Measurements from ENCODE around the gene ATP1A2.

ATP1A2 gene

GRCh38 chr1:160162931-160163330 lies 47.4 kb downstream of the ATP1A2 start (continued):
- TF ChIP-seq ZNF350 (tag by site-specific recombination; IDR thresholded peaks at IDR 0.05) (no peak), TRIM28 (IDR thresholded peaks at IDR 0.05; ENCODE audit: borderline replicate concordance, low read length) (no peak), RBAK (tag by site-specific recombination; IDR thresholded peaks at IDR 0.05) (no peak), ZSCAN23 (tag by site-specific recombination; IDR thresholded peaks at IDR 0.05) (no peak), ZIC2 (tag by site-specific recombination; IDR thresholded peaks at IDR 0.05) (no peak), ZNF580 (tag by site-specific recombination; IDR thresholded peaks at IDR 0.05) (no peak), SCRT1 (tag by site-specific recombination; IDR thresholded peaks at IDR 0.05; ENCODE audit: borderline replicate concordance) (no peak), ZNF776 (tag by site-specific recombination; IDR thresholded peaks at IDR 0.05; ENCODE audit: borderline replicate concordance) (no peak)

DNA sequence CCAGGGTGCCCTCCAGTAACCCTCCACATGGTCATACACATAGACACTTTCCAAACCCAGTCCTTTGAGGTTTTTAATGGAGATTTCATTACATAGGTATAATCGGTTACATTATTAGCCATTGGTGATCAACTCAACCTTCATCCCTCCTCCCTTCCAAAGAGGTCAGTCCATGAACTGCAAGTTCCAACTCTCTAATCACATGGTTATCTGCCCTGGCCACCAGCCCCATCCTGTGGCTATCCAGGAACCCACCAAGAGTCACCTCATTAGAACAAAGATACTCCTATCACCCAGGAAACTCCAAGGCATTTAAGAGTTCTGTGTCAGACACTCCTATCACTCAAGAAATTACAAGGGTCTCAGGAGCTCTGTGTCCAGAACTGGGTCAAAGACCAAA lies 48.1 kb downstream of the ATP1A2 start:
- TF ChIP-seq ZNF555 (tag by site-specific recombination; conservative IDR thresholded peaks at IDR 0.05): no peak
- TF ChIP-seq ZEB2 (tag by site-specific recombination; IDR thresholded peaks at IDR 0.05): no peak
- TF ChIP-seq ZNF501 (tag by site-specific recombination; IDR thresholded peaks at IDR 0.05): no peak
- TF ChIP-seq TSHZ1 (tag by site-specific recombination; IDR thresholded peaks at IDR 0.05; ENCODE audit: borderline replicate concordance): no peak
- TF ChIP-seq, protein P1, sequence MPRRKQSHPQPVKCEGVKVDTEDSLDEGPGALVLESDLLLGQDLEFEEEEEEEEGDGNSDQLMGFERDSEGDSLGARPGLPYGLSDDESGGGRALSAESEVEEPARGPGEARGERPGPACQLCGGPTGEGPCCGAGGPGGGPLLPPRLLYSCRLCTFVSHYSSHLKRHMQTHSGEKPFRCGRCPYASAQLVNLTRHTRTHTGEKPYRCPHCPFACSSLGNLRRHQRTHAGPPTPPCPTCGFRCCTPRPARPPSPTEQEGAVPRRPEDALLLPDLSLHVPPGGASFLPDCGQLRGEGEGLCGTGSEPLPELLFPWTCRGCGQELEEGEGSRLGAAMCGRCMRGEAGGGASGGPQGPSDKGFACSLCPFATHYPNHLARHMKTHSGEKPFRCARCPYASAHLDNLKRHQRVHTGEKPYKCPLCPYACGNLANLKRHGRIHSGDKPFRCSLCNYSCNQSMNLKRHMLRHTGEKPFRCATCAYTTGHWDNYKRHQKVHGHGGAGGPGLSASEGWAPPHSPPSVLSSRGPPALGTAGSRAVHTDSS (tag by site-specific recombination; IDR thresholded peaks at IDR 0.05): no peak
- no peak for TF ChIP-seq HOXC10 (CRISPR knock-in tag; IDR thresholded peaks at IDR 0.05)
- TF ChIP-seq, protein P2, sequence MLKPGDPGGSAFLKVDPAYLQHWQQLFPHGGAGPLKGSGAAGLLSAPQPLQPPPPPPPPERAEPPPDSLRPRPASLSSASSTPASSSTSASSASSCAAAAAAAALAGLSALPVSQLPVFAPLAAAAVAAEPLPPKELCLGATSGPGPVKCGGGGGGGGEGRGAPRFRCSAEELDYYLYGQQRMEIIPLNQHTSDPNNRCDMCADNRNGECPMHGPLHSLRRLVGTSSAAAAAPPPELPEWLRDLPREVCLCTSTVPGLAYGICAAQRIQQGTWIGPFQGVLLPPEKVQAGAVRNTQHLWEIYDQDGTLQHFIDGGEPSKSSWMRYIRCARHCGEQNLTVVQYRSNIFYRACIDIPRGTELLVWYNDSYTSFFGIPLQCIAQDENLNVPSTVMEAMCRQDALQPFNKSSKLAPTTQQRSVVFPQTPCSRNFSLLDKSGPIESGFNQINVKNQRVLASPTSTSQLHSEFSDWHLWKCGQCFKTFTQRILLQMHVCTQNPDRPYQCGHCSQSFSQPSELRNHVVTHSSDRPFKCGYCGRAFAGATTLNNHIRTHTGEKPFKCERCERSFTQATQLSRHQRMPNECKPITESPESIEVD (tag by site-specific recombination; IDR thresholded peaks at IDR 0.05): no peak
- no peak for TF ChIP-seq KLF17 (tag by site-specific recombination; IDR thresholded peaks at IDR 0.05)
- TF ChIP-seq ZBTB17 (tag by site-specific recombination; IDR thresholded peaks at IDR 0.05): no peak
- no peak for TF ChIP-seq ZNF433 (tag by site-specific recombination; IDR thresholded peaks at IDR 0.05; ENCODE audit: low read depth)
- no peak for TF ChIP-seq ZNF175 (tag by site-specific recombination; IDR thresholded peaks at IDR 0.05)
- TF ChIP-seq ZNF473 (tag by site-specific recombination; IDR thresholded peaks at IDR 0.05): no peak
- no peak for TF ChIP-seq ZNF830 (tag by site-specific recombination; IDR thresholded peaks at IDR 0.05; ENCODE audit: low read depth)
- no peak overlapping the region for H3K27ac ChIP-seq (ENCODE audit: extremely low read depth, low read depth, low read length)
- CTCF ChIA-PET: interaction anchor here (0.9 to 2.2 kb wide), 4 partner anchors 9 to 88 kb away, joined by 3 to 12 read pairs (median 6); no protein-coding TSS in a partner anchor
- H3K9me3 ChIP-seq (ENCODE audit: control insufficient read depth, insufficient read depth, low read depth, low read length): no peaks in the 10 kb centered on the region
- no peaks in the 10 kb centered on the region for H3K4me1 ChIP-seq (ENCODE audit: control insufficient read depth, insufficient read depth, low read length)
- H3K36me3 ChIP-seq (ENCODE audit: control insufficient read depth in 2 of 2, insufficient read depth in 1 of 2, low read length in 2 of 2): no peaks in the 10 kb centered on the region
- POLR2A ChIA-PET: no interaction called here
- H3K4me3 ChIP-seq (ENCODE audit: low read depth, low read length): no peak overlapping the region

Data from HEK293 (cell line).